Epithelial cell of proximal tubule (primary cell): Measurements from ENCODE around the gene CYCS. TPM values are rescaled to one million over a fixed set of nuclear protein-coding genes. Genes with fewer than 3 reads are reported as not detected.

Experiments
- DNase-seq: peaks from one replicate; pipeline ENCODE4 v3.0.0-alpha.2; 2011; ENCODE audit warnings: low read depth
- H3K4me3 ChIP-seq: 2 replicates; pipeline ENCODE4 v1.5.1; 2011; ENCODE audit warnings: low read depth, mild to moderate bottlenecking, low read length
- CTCF ChIP-seq: conservative IDR thresholded peaks from 2 replicates; pipeline ENCODE4 v1.5.1; 2012; ENCODE audit warnings: low read depth, mild to moderate bottlenecking, low read length
- total RNA-seq: library from RNA; depleted of rRNA; stranded (reverse); fragments of >200 nt; gene quantifications from 2 replicates; pipeline ENCODE4 v1.2.3, GENCODE V29; 2015

The CYCS gene
- total RNA-seq = 48.9 and 119 TPM in 2 replicates

- no peak for TF ChIP-seq CTCF
- peak within 1 kb of the TSS; percentile 87 for H3K4me3 ChIP-seq
- peak; percentile 89 for DNase-seq
Measured at GRCh38 chr7:25125137-25125946, at the start of gene CYCS. TSS of gene CYCS (minus strand) at chr7:25125260. CDS start at chr7:25124119, 1,141 bp downstream.

GRCh38 chr7:25173184-25173583, 48.1 kb upstream of the CYCS start:
- no peak for DNase-seq
- no peak overlapping the region for H3K4me3 ChIP-seq
- no peak for TF ChIP-seq CTCF

- H3K4me3 ChIP-seq = no peak overlapping the region
- no peak for TF ChIP-seq CTCF
- no peak for DNase-seq
Measured at GRCh38 chr7:25171516-25171915, 46.5 kb upstream of the CYCS start.

GRCh38 chr7:25171071-25171470, 46.0 kb upstream of the CYCS start:
- TF ChIP-seq CTCF = no peak
- DNase-seq = no peak
- H3K4me3 ChIP-seq = no peak overlapping the region

- DNase-seq = no peak
- no peak overlapping the region for H3K4me3 ChIP-seq
- TF ChIP-seq CTCF = no peak
Measured at GRCh38 chr7:25169683-25170082, 44.6 kb upstream of the CYCS start.

- no peak overlapping the region for H3K4me3 ChIP-seq
- DNase-seq = no peak
- TF ChIP-seq CTCF = no peak
Measured at GRCh38 chr7:25168145-25168544, 43.1 kb upstream of the CYCS start.
